Measurements from ENCODE around the gene PCDHGA1.

DNA sequence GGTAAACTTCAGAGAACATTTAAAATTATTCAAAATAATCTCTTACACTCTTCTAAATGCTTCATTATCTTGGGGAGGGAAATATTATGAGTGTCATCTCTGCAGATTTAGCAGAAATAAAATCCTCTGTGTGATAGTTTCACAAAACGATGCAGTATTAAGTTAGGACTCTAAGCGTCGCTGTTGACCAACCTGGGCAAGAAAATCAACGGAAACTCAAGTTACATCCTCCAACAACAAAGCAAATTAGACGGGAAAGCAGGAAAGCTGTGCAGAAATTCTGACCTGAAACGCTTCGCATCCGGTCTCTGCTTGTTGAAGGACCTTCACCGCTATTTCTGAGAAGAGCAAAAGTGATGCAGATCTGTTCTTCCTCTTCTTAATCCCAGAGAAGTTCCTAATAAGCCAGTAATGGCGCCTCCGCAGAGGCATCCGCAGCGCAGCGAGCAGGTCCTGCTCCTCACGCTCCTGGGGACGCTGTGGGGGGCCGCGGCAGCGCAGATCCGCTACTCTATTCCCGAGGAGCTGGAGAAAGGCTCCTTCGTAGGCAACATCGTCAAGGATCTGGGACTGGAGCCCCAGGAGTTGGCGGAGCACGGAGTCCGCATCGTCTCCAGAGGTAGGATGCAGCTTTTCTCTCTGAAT, 43.5 kb downstream of the PCDHGA1 start, which contains the start of gene PCDHGA6:
- TF ChIP-seq, protein P1, sequence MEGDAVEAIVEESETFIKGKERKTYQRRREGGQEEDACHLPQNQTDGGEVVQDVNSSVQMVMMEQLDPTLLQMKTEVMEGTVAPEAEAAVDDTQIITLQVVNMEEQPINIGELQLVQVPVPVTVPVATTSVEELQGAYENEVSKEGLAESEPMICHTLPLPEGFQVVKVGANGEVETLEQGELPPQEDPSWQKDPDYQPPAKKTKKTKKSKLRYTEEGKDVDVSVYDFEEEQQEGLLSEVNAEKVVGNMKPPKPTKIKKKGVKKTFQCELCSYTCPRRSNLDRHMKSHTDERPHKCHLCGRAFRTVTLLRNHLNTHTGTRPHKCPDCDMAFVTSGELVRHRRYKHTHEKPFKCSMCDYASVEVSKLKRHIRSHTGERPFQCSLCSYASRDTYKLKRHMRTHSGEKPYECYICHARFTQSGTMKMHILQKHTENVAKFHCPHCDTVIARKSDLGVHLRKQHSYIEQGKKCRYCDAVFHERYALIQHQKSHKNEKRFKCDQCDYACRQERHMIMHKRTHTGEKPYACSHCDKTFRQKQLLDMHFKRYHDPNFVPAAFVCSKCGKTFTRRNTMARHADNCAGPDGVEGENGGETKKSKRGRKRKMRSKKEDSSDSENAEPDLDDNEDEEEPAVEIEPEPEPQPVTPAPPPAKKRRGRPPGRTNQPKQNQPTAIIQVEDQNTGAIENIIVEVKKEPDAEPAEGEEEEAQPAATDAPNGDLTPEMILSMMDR (IDR thresholded peaks at IDR 0.05): peak in 1 of 5 experiments; percentile 22
- no peak for TF ChIP-seq POLR2A (IDR thresholded peaks at IDR 0.05)

Data from tibial nerve (tissue), 3 donors.